ENCODE data around the gene CHCHD3.

Gene CHCHD3

DNA sequence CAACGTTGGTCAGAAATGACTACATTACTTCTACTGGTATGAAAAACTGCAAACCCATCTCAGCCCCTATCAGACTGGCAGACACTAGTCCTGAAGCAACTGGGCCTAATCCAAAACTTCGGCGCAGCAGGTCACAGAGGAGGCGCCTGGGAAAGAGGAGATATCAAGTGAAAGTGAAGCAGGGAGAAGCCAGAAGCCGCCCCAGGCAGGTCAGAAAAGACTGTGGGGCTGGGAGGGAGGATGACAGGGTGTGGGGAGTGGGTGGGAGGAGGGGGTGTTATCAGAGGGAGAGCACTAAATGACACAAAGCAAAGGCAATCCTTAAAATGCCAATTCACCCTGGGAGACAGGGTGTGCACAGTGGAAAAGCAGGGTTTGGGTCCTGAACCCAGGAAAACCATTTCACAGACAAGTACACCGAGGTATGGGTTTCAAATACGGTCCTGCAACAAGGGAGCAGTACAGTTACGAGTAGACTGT lies 731 bp downstream of the CHCHD3 start:
- in situ Hi-C loops (cut with MboI; ENCODE audit: low sequenced_read_pairs) = no loop called here

DNA sequence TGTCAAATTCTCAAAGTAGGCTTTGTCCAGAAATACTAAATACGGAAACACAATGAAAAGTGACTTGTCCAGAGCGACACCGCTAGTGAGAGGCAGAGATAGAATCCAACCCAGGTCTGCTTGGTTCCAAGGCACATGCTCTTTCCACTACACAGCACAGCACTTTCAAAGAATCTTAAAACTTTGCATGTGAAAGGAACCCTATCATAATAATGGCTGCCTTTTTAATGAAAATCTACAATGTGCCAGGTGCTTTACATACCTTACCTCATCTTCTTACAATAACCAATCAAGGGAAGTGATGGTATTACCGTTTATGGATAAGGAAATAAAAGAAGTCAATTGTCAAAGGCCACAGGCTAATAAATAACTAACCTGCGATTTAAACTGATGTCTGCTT lies 2.6 kb downstream of the CHCHD3 start:
- in situ Hi-C loops (cut with MboI; ENCODE audit: low sequenced_read_pairs) = no loop called here

DNA sequence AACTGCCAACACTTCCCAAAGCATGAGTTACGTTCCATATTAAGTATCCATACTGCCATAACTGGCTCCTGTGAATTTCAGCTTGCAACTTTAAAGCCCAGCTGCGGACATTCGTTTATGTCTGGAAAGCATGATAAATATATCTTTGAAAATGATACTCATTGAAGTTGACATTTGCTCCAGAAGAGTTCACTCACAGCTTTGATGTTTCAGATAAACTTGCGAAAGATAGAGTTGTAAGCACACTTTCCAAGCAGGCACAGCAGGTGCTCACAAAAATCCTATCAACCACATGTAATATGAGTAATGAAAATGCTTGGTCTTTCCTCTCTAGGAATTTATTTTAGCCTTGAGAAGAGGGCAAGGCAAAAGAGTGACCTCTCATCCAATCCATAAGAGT lies 4.5 kb downstream of the CHCHD3 start:
- in situ Hi-C loops (cut with MboI; ENCODE audit: low sequenced_read_pairs) = no loop called here

DNA sequence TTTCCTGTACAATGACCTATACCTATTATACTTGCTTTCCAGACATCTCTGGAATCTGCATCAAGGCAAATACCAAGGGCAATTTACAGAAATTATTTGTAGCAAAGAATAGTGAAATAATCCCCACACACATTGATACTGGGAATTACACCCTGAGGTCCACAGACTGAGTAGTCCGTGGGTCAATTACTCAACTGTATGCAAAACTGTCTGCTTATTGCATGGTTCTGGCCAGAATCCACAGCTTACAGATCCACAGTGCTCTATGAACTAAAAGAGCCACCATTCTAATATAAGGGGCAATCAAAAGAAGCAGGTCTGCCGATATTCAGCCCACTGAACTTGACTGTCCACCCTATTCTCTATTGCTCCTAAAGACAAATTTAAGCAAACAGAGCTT lies 5.7 kb downstream of the CHCHD3 start:
- in situ Hi-C loops (cut with MboI; ENCODE audit: low sequenced_read_pairs) = no loop called here

DNA sequence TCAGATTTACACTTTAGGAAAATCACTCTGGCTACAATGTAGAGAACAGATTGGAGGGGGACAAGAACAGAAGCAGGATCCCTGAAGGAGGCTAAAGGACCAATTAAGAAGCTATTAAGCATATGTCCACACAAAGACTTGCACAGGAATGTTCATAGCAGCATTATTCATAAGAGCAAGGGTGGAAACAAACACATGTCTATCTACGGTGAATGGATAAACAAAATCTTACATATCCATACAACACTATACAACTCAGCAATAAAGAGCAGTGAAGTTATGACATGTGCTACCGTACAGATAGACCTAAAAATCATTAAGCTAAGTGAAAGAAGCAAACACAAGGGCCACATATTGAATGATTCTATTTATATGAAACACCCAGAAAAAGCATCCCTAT lies 10.4 kb downstream of the CHCHD3 start:
- in situ Hi-C loops (cut with MboI; ENCODE audit: low sequenced_read_pairs) = no loop called here

DNA sequence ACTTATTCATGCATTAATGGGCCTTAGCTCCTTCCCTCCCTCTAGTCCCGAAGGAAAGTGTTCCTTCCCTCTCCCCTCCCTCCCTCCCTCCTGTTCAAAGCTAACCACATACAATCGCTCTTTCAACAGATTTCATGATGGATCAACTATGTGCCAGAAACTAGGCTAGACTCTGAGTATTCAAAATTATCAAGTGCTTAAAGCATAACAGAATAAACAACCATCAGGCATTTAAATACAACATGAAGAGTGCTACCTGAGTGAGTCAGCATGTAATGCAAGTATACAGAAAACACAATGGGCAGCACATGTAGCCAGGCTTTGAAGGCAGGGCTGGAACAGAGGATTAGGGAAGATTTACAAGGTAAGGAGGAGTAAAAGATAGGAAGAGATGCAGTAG lies 11.3 kb downstream of the CHCHD3 start:
- in situ Hi-C loops (cut with MboI; ENCODE audit: low sequenced_read_pairs) = no loop called here

DNA sequence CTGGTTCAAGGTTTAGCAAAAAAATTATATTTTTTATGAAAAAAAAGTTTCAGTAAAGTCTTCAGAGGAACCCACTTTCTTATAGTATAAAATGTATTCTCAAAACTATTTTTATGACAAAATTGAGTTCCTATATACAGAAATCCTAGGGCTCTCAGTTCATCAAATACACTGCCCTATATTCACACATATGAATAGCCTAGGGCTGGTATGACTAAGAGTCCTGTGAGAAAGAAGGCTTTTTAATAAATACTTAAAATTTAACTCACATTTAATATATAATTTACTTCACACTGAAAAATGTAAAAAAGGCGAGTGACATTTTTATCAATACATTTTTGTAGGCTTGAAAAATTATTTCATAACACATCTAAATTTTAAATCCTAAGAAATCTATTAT lies 16.6 kb downstream of the CHCHD3 start:
- in situ Hi-C loops (cut with MboI; ENCODE audit: low sequenced_read_pairs) = no loop called here

DNA sequence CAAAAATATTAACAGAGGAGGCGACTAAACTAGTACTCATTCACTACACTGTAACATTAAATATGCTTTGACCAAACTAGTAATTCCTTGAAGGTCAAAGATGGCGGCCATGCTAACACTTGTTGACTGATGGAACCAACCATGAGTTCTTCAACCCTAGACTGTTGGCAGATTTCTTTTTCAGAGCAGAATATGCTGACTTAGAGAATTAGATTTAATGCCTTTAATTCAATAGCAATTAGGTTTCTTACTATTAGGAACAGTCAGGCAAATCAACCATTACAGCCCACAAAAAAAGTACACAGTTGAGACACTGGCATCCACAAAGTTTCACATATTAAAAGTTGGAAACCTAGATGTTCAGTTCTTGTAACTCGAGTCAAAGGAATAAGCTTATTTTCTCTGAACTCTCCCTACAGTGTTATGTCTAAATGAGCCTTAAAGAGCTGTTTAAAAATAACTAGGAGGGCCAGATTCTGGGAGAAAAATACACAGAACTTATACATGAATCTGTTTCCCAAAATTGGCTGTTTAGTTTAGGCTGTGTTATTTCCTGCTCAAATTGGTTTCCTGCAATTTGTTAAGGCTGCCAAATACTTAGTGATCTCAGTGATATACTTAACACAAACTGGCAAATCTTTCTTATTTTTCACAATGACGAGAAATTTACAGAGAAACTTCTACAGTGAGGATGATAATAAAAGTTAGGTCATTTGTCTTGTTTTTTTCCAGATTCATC lies 17.6 kb downstream of the CHCHD3 start:
- in situ Hi-C loops (cut with MboI; ENCODE audit: low sequenced_read_pairs) = no loop called here

DNA sequence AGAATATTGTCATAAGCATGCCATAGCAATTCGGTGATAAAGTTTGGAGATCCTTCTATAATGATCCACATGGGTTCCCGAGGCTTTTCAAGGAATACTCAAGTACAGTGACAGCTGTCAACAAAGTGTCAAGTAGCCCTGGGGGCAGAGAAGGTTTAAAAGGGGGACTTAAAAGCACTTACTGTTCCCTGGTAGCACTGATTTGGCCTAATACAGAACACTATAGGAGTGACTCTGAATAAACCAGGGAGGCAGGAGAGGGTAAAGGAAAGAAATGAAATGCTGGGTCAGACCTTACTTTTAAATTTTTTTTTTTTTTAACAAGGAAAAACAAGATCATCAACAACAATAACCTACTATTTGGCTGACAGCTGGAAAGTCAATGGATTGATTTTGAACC lies 20.1 kb downstream of the CHCHD3 start:
- in situ Hi-C loops (cut with MboI; ENCODE audit: low sequenced_read_pairs) = no loop called here

DNA sequence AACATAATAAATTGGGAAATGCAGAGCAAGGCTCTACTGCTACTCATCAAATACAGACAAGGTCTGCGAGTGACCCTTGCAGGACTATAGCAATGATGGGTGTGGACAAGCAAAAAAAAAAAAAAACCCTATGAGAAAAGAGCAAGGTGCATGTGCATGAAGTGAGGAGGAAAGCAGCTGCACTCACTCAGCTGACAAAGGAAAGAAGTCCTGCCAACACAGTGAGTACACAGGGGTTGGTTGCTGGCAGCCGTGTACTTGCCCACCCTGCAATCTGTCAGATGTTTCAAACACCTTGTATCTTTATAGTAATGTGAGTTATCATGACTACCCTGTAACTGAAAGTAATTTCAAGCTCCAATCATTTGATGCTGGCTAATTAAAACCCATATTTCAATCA lies 20.5 kb downstream of the CHCHD3 start:
- in situ Hi-C loops (cut with MboI; ENCODE audit: low sequenced_read_pairs) = no loop called here

DNA sequence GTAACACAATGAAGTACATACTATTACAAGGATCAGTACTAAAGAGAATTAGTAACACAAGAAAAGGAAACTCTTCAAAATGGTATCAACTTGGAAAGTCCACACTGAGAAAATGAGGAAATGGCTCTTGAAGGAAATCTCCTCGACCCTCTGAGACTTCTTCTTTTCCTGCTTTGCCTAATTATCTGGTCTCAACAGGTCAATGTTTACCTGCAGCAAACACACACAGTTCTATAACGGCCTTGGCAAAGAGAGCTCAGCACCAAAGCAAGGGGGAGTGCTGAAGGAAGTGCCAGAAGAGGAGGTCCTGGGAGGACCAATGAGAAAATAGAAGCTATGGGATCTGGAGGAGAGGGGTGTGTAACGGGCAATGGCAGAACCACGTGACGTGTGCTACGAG lies 21.9 kb downstream of the CHCHD3 start:
- in situ Hi-C loops (cut with MboI; ENCODE audit: low sequenced_read_pairs) = no loop called here

DNA sequence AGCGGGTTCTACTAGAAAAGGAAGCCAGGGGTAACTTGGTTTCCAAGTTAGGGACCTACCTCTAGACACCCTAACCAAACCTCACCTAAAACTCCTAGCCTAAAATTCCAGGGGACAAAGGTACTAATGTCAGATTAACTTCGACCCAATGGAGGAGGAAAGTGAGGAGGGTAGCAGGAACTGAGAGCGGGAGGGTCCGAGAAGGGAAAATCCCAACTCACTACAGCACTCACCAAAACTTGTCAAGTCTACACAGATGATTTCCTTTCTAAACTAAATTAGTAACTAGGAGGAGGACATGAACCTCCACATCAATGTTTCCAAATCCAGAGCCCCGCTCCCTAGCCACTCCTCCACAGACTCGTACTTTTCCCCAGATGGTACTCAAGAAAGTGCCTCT lies 22.6 kb downstream of the CHCHD3 start:
- in situ Hi-C loops (cut with MboI; ENCODE audit: low sequenced_read_pairs) = no loop called here

DNA sequence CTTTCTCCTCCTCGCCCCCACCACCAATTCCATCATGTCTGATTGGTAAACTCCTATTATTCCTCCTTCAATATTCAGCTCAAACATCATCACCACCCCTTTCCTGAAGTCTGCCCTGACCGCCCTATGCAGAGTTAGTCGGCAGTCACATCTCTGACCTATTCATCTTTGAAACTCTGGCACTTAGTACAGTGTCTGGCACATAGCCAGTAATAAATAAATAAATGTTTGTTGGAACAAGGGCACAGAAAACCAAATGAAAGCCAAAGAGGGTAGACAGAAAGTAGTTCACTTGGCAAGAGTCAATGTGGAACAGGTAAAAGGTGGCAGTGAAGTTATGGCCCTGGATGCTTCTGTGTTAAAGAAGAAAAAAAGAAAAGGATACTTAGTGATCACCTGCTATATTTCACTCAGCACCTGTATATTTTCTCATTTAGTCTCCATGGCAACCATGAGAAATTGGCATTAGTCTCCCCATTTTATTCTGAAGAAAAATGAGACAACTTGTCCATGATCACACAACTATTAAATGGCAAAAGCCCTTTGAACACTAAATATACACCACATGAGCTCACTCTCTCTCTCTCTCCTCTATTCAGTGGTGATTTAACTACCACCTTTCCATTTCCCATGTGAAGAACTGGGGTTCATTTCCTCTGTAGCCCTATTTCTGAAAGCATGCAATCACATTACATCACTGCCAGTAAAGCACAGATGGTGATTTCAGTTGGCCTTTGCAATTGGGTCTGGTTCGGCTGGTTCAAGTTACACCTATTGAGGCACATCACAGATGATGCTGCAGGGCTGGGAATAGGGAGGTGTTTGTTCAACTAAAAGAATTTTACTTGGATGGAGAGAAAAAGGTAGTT lies 25.3 kb downstream of the CHCHD3 start:
- in situ Hi-C loops (cut with MboI; ENCODE audit: low sequenced_read_pairs) = no loop called here

DNA sequence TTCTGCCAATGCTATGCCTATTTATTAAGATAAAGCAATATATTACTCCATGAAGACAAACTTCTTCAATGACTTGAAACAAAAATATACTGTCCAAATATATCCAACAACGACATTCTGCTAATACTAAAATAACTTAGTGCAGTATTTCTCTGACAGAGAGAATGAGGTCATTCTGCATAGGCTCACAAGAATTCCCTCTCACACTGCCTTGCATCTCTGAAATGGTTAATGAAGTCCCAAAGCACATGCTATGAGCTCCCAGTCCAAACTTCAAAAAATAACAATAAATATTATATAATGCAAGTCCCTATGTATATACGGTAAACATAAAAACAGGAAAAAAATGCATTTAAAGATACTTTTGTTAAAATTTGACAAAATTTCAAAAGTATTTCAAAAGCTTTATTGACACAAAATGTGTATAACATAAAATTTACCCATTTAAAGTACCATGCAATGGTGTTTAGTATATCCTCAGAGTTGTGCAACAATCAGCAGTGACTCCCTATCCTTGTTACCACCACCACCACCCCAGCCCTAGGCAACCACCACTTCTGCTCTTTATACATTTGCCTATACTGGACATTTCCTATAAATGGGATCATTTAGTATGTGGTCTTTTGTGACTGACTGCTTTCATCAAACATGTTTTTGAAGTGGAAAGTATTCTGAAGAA lies 27.6 kb downstream of the CHCHD3 start:
- in situ Hi-C loops (cut with MboI; ENCODE audit: low sequenced_read_pairs) = no loop called here

DNA sequence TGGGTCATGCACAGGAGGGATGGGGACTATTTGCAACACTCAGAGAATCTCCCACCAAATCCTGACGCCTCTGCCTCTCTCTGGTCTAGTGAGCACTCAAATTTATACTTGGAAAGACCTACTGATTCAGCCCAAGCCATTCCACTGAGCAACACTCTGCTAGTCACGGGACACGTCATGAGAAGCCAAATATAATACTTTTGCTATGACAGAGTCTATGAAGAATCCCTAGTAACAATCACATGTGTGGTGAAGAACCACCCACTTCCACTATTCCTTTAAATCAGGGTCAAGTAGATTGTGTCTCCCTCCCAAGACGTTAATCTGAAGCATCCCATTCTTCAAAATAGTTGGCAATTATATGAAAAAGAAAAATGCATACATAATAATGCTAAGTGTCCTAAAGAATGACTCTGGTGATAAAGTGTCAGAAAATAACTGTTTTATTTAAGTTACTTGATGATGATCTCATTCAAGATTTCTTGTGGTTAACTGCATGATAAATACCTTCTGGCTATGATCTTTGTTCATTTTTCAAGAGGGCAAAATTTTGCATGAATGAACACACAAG lies 28.5 kb downstream of the CHCHD3 start:
- in situ Hi-C loops (cut with MboI; ENCODE audit: low sequenced_read_pairs) = no loop called here

DNA sequence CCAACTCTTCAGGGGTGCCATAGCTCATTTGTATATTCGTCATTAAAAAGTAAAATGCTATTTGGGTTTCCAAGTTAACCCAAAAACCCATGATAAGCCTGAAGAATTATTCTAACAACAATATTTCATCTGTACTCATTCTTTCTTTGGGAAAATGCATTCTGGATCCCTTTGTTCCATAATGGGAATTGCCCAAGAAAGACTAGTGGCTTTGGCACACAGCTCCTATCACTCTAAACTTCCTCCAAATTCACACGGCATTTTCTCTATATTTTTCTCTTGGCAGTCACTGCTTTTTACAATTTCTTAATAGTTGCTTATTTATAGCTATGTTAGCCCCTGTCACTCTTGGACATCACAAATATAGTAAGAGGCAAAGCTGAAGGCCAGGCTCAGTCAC lies 29.1 kb downstream of the CHCHD3 start:
- in situ Hi-C loops (cut with MboI; ENCODE audit: low sequenced_read_pairs) = no loop called here

DNA sequence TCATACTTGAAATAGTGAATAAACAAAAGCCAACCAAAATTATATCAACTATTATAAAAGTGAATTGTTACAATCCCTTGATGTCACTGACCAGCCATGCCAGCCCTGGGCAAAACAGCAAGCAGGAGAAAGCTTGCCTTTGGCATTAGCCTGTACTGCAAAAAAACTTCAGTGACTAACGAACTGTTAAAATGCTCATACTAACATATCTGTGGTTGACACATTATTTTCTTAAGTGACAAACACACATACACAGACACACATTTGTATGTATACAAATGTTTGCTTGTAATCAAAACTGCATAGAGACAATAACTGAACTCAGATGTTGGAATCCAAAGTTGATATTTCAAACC lies 29.5 kb downstream of the CHCHD3 start:
- in situ Hi-C loops (cut with MboI; ENCODE audit: low sequenced_read_pairs) = no loop called here

DNA sequence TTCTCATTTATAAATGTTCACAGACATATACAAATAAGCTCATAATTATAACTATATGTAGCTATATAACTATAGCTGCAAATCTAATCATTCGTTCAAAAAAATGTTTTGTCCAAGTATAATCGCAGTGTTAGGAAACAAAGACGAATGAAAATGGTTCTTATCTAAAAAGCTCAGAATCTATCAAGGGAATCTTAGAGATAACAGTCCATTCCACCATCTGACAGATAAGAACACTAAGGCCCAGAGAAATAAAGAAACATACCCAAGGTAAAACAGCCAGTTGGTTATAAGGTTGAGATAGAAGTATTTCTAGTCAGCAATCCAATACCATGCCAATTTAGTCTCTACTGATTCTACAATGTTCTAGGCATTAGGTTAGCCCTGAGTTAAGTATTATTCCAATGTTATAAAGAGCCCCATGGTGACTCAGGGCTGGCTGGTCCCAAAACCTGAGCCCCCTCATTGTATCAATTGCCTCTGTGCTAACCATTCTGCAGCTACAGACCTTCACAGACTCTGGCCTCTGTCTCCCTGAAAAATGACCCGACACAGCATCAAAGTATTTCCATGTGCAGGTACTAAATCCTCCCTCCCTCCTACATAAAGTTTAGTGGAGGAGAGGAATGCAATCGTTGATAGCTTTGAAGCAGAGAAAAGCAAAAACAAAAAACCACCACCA lies 30.0 kb downstream of the CHCHD3 start:
- in situ Hi-C loops (cut with MboI; ENCODE audit: low sequenced_read_pairs) = no loop called here

DNA sequence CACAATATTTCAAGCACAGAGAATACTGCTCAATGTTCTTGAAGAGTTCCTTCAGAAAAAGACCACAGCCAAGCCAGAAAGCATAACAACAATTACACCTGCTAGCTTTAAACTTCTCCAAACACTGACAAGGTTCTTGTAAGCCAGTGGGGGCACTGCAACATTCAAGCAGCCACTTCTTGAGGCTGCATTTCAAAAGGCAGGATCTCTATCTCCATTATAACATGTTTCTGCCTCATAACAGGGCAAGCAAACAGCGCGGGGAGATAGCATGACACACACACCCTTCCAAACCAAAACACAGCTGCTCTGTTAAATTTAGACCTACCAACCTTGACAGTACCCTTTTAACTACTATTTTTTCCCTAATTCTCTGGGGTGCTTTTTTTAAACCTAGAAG lies 30.8 kb downstream of the CHCHD3 start:
- in situ Hi-C loops (cut with MboI; ENCODE audit: low sequenced_read_pairs) = no loop called here

DNA sequence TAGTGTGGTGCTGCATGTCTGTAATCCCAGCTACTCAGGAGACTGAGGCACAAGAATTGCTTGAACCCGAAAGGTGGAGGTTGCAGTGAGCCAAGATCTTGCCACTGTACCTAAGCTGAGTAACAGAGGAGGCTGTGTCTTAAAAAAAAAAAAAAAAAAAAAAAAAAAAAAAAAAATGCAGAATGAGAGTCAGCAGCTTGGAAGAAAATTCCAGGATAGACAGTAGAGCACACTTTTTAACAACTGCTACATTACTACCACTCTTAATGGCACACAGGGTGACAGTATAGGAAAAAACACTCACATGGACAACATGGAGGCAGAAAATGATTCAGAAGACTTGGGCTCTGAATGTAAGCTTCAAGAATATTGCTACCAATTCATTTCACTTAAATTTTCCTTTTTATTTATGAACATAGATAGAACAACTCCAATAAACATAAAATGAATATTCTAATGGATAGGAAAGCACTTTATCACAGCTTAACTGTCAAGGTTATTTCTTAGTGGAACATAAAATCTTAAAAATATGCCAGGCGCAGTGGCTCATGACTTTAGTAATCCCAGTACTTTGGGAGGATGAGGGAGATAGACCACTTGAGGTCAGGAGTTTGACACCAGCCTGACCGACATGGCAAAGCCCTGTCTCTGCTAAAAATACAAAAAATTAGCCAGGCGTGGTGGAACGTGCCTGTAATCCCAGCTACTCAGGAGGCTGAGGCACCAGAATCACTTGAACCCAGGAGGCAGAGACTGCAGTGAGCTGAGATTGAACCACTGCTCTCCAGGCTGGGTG lies 31.5 kb downstream of the CHCHD3 start:
- in situ Hi-C loops (cut with MboI; ENCODE audit: low sequenced_read_pairs) = no loop called here

Measured in hTERT RPE-1 (cell line).